Fibroblast of lung (primary cell): ENCODE data around the gene FLACC1.

ENCODE experiments used
- EZH2 ChIP-seq: IDR thresholded peaks from 2 replicates; pipeline ENCODE4 v1.5.1; 2012; ENCODE audit warnings: low read length, control low read depth, mild to moderate bottlenecking; ENCODE audit errors: missing control alignments
- TF ChIP-seq, protein P1 (sequence below), 2 donors: IDR thresholded peaks in 1 of 2; conservative IDR thresholded peaks in 1 of 2; 1 replicate in 1 of 2; 2 replicates in 1 of 2; pipeline ENCODE4 v1.5.1; 2011 to 2012; ENCODE audit warnings: low read length in 2 of 2, control low read depth in 1 of 2, inconsistent platforms in 1 of 2, low read depth in 1 of 2, mild to moderate bottlenecking in 1 of 2

DNA sequence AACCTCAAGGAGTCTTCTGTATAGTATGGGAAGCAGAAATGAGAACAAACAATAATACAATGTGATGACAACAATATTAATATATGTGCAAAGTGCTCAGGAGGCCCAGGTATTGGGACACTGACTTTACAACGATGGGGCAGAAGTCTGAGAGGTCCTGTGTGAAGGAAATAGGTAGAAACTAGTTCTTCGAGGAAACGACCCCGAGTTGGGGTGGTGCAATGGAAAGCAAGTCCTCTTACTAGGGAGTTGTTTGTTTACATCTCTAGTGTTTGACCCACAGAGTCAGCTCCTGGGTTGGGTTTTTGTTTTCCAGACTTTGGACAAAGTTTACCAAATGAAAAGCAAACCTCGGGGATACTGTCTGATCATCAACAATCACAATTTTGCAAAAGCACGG is 80.6 kb downstream of the FLACC1 start:
- TF ChIP-seq, protein P1, sequence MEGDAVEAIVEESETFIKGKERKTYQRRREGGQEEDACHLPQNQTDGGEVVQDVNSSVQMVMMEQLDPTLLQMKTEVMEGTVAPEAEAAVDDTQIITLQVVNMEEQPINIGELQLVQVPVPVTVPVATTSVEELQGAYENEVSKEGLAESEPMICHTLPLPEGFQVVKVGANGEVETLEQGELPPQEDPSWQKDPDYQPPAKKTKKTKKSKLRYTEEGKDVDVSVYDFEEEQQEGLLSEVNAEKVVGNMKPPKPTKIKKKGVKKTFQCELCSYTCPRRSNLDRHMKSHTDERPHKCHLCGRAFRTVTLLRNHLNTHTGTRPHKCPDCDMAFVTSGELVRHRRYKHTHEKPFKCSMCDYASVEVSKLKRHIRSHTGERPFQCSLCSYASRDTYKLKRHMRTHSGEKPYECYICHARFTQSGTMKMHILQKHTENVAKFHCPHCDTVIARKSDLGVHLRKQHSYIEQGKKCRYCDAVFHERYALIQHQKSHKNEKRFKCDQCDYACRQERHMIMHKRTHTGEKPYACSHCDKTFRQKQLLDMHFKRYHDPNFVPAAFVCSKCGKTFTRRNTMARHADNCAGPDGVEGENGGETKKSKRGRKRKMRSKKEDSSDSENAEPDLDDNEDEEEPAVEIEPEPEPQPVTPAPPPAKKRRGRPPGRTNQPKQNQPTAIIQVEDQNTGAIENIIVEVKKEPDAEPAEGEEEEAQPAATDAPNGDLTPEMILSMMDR (conservative IDR thresholded peaks at IDR 0.05 in 1 of 2, IDR thresholded peaks at IDR 0.05 in 1 of 2; ENCODE audit: low read depth in 1 of 2, low read length in 2 of 2) = no peak
- no peak for TF ChIP-seq EZH2
